SK-N-SH (cell line): ENCODE results near the gene GPR37L1. TPM values are rescaled to one million over a fixed set of nuclear protein-coding genes. Genes with fewer than 3 reads are reported as not detected.

ENCODE experiments used
- CTCF ChIA-PET: fragments of 300-600, 350-600 bp; formaldehyde crosslinking; extraction: SDS; loops from one replicate; lab custom pipeline; 2021; lab: Yijun Ruan, JAX
- POLR2A ChIA-PET: fragments of 350-600 bp; sonication (Branson Sonifier 250); formaldehyde crosslinking; extraction: SDS; loops from one replicate; lab custom pipeline; 2020; ENCODE audit warnings: antibody characterized with exemption, inconsistent platforms; lab: Yijun Ruan, JAX
- DNase-seq: peaks from one replicate; pipeline ENCODE4 v3.0.0; 2012
- H2AFZ ChIP-seq: fragments of 200-600 bp; sonication (generic); 2 replicates; pipeline ENCODE4 v1.8.1; 2016; ENCODE audit warnings: antibody characterized with exemption, mild to moderate bottlenecking, low read depth
- H3F3A ChIP-seq: fragments of 200-600 bp; sonication (generic); replicated peaks from 2 replicates; pipeline ENCODE3; 2016; ENCODE audit warnings: antibody characterized with exemption, mild to moderate bottlenecking; ENCODE audit not compliant: insufficient read depth
- H3K27ac ChIP-seq, 2 experiments: fragments of 200-500 bp in 1 of 2; fragments of 200-600 bp in 1 of 2; sonication (Bioruptor generic) in 1 of 2; sonication (generic), shearing (Covaris generic) in 1 of 2; 2 replicates each; pipeline versions ENCODE4 v1.5.1 to v1.6.1; 2014 to 2016; ENCODE audit warnings: low read depth in 2 of 2, inconsistent platforms in 1 of 2, low read length in 1 of 2, mild to moderate bottlenecking in 1 of 2, mixed read lengths in 1 of 2
- H3K27me3 ChIP-seq: fragments of 200-600 bp; sonication (generic), shearing (Covaris generic); 2 replicates; pipeline ENCODE4 v1.6.1; 2016; ENCODE audit warnings: mixed run types; ENCODE audit not compliant: insufficient read depth
- H3K36me3 ChIP-seq, 2 experiments: fragments of 200-500 bp in 1 of 2; fragments of 200-600 bp in 1 of 2; sonication (Bioruptor generic) in 1 of 2; sonication (generic) in 1 of 2; replicated peaks in 1 of 2; 2 replicates each; pipeline versions ENCODE3 to v1.5.1; 2014 to 2016; ENCODE audit warnings: low read length in 1 of 2, mild to moderate bottlenecking in 1 of 2; ENCODE audit not compliant: insufficient read depth in 2 of 2, control insufficient read depth in 1 of 2
- H3K4me1 ChIP-seq, 2 experiments: fragments of 200-500 bp in 1 of 2; fragments of 200-600 bp in 1 of 2; sonication (Bioruptor generic) in 1 of 2; sonication (generic), shearing (Covaris generic) in 1 of 2; 2 replicates each; pipeline versions ENCODE4 v1.5.1 to v1.6.1; 2014 to 2016; ENCODE audit warnings: low read depth in 1 of 2, low read length in 1 of 2, mixed run types in 1 of 2; ENCODE audit not compliant: insufficient read depth in 2 of 2, control insufficient read depth in 1 of 2
- H3K4me2 ChIP-seq: fragments of 200-600 bp; sonication (generic), shearing (Covaris generic); 2 replicates; pipeline ENCODE4 v1.6.1; 2017; ENCODE audit warnings: mixed run types
- H3K4me3 ChIP-seq, 2 experiments: fragments of 200-500 bp in 1 of 2; fragments of 200-600 bp in 1 of 2; sonication (Bioruptor generic) in 1 of 2; sonication (generic), shearing (Covaris generic) in 1 of 2; 2 replicates each; pipeline versions ENCODE4 v1.5.1 to v1.8.1; 2014 to 2016; ENCODE audit warnings: low read depth in 2 of 2, inconsistent platforms in 1 of 2, low read length in 1 of 2, mild to moderate bottlenecking in 1 of 2, mixed read lengths in 1 of 2, moderate library complexity in 1 of 2
- H3K79me2 ChIP-seq: fragments of 200-600 bp; sonication (generic); 2 replicates; pipeline ENCODE4 v1.8.1; 2017; ENCODE audit warnings: mild to moderate bottlenecking; ENCODE audit not compliant: insufficient read depth
- H3K9ac ChIP-seq: fragments of 200-600 bp; sonication (generic); 2 replicates; pipeline ENCODE4 v1.6.1; 2017; ENCODE audit warnings: mixed run types
- H3K9me2 ChIP-seq: fragments of 200-600 bp; sonication (generic); 2 replicates; pipeline ENCODE4 v1.6.1; 2017; ENCODE audit warnings: mixed run types
- H3K9me3 ChIP-seq: fragments of 200-600 bp; sonication (generic); 2 replicates; pipeline ENCODE4 v1.6.1; 2017; ENCODE audit warnings: mixed run types, mild to moderate bottlenecking, moderate library complexity
- H4K20me1 ChIP-seq: fragments of 200-600 bp; sonication (generic); 2 replicates; pipeline ENCODE4 v1.6.1; 2017; ENCODE audit warnings: mild to moderate bottlenecking, mixed run types; ENCODE audit not compliant: insufficient read depth
- CTCF ChIP-seq: fragments of 200-600 bp; sonication (generic); IDR thresholded peaks from 2 replicates; pipeline ENCODE4 v1.6.1; 2017; ENCODE audit warnings: antibody characterized with exemption, mild to moderate bottlenecking, moderate library complexity
- EP300 ChIP-seq, 2 experiments: IDR thresholded peaks; 2 replicates each; pipeline versions ENCODE4 v1.4.0 to v1.6.1; 2012; ENCODE audit warnings: borderline replicate concordance in 1 of 2, low read depth in 1 of 2, low read length in 1 of 2
- GABPA ChIP-seq: IDR thresholded peaks from 2 replicates; pipeline ENCODE4 v1.4.0; 2012; ENCODE audit warnings: low read depth, mild to moderate bottlenecking
- GATA2 ChIP-seq: sonication (generic); formaldehyde crosslinking; IDR thresholded peaks from 2 replicates; pipeline ENCODE4 v1.5.0; 2020; ENCODE audit warnings: mild to moderate bottlenecking, missing genetic modification reagents
- JUND ChIP-seq: IDR thresholded peaks from 2 replicates; pipeline ENCODE4 v1.4.0; 2012
- POLR2AphosphoS5 ChIP-seq: IDR thresholded peaks from 2 replicates; pipeline ENCODE4 v1.6.1; 2012; ENCODE audit warnings: low read depth, low read length
- RFX5 ChIP-seq: IDR thresholded peaks from 2 replicates; pipeline ENCODE4 v1.6.1; 2012; ENCODE audit warnings: mild to moderate bottlenecking, improper control_type of control experiment, low read length
- USF1 ChIP-seq: IDR thresholded peaks from 2 replicates; pipeline ENCODE4 v1.4.0; 2012; ENCODE audit warnings: low read depth, borderline replicate concordance
- YY1 ChIP-seq: IDR thresholded peaks from 2 replicates; pipeline ENCODE4 v1.4.0; 2012; ENCODE audit warnings: low read depth, mild to moderate bottlenecking
- WGBS: methylation state at CpG from one replicate; pipeline ENCODE4 v1.1.6; 2017; ENCODE audit warnings: low lambda C conversion rate; 5-methylcytosine and 5-hydroxymethylcytosine counted together
- polyA plus RNA-seq, 3 experiments: library from polyadenylated mRNA; depleted of rRNA; stranded (reverse); fragments of >200 nt; gene quantifications; 2 replicates each; pipeline ENCODE4 v1.2.3, GENCODE V29; 2012

The GPR37L1 gene
- polyA plus RNA-seq, 1 of the 3 experiments (the other 2 are of a cell fraction): not detected

- no peak for TF ChIP-seq CTCF
- no peak for TF ChIP-seq YY1
- TF ChIP-seq JUND: no peak
- TF ChIP-seq POLR2AphosphoS5: no peak
- no peak for TF ChIP-seq GABPA
- no peak for TF ChIP-seq USF1
- no peak for TF ChIP-seq RFX5
- no peak for TF ChIP-seq EP300 (IDR thresholded peaks at IDR 0.05; ENCODE audit: borderline replicate concordance in 1 of 2, low read depth in 1 of 2, low read length in 1 of 2)
- no peak for TF ChIP-seq GATA2 (CRISPR knock-in tag)
- Histone ChIP-seq H3K36me3 (no peaks in the 10 kb centered on the region), H3K4me2 (no peak overlapping the region), H3K4me3 (no peak overlapping the region), H3K9me3 (no peaks in the 10 kb centered on the region), H3K4me1 (peaks cover 0 to 15% of the 10 kb centered on the region in 2 experiments; a peak in 1 of 4 replicates), H3K27me3 (no peaks in the 10 kb centered on the region), H2AFZ (no peak overlapping the region), H3K9me2 (no peaks in the 10 kb centered on the region), H4K20me1 (no peaks in the 10 kb centered on the region), H3K9ac (no peak overlapping the region), H3F3A (no peaks in the 10 kb centered on the region), H3K27ac (no peak overlapping the region), H3K79me2 (no peaks in the 10 kb centered on the region)
- POLR2A ChIA-PET: no interaction called here
- no peak for DNase-seq
- CTCF ChIA-PET: interaction anchor here (0.8 to 5.7 kb wide), 2 partner anchors 16 to 208 kb away, joined by 4 to 52 read pairs; partner anchors contain the start of gene GPR37L1
- 79% methylated on average over 10 of the region's 10 CpGs for WGBS
Measured at GRCh38 chr1:202104073-202104472, 18.6 kb upstream of the GPR37L1 start.

DNA sequence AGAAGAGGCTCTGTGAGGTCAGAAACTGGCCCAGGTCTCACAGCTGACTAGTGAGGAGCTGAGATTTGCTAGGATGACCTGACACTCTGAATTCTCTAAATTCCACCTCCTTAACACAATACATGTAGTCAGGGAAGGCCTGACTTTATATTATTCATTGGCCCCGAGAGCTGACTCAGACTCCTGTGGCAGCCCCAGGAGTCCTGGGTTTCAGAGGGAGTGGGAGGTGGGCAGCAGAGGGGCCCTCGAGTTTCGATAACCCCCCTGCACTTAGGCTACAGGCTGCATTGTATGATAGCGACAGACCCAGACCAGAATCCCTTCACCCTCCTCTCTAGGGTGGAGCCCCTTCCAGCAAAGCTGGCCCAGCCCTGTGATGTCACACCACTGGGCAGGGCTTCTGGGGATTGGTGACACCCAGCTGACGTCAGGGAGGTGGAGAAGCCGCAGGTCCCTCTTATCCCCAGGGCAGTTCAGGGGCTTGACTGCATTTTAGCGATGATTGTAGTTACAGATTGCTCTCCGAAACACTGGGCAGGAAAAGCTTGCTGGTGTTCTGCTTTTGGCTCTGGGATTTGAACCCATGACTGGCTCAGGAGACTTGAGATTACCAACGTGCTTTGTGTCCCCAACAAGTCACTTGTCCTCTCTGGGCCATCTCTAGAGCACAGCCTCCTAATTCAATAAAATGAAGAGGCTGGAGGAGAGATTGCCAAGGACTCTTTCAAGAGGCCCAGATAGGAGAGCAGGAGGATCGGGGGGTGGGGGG, 17.0 kb upstream of the GPR37L1 start:
- no peak overlapping the region for H3K9ac ChIP-seq
- POLR2A ChIA-PET: no interaction called here

More for the DNA sequence above, 17.0 kb upstream of the GPR37L1 start:
- Histone ChIP-seq H3K4me1 (peaks cover 0 to 15% of the 10 kb centered on the region in 2 experiments; a peak in 1 of 4 replicates), H3K27me3 (no peaks in the 10 kb centered on the region), H3K4me2 (no peak overlapping the region), H3K4me3 (no peak overlapping the region), H2AFZ (0 out of 2 replicates have a peak overlapping the region, but pooled peaks have one; percentile 16), H3K79me2 (no peaks in the 10 kb centered on the region), H3K9me2 (no peaks in the 10 kb centered on the region), H3K36me3 (no peaks in the 10 kb centered on the region), H3K9me3 (no peaks in the 10 kb centered on the region), H3F3A (no peaks in the 10 kb centered on the region), H3K27ac (no peak overlapping the region), H4K20me1 (no peaks in the 10 kb centered on the region)
- no peak for DNase-seq
- CTCF ChIA-PET: interaction anchor here (0.9 to 5.7 kb wide), 5 partner anchors 14 to 210 kb away, joined by 3 to 52 read pairs (median 8); partner anchors contain the start of genes ELF3 and GPR37L1
- no peak for TF ChIP-seq YY1
- 77% methylated on average over 6 of the region's 10 CpGs for WGBS
